Jurkat, Clone E6-1 (cell line): Measurements from ENCODE around the gene KCNJ12.
"Not testable (repeated sequence)": the region's sequence is repeated elsewhere in the genome, so short reads cannot be mapped to it uniquely, and the experiment has no call there.

Experiments
- DNase-seq: peaks from one replicate; pipeline ENCODE4 v3.0.0-alpha.2; 2011; ENCODE audit warnings: low read depth, low spot score
- H3K4me3 ChIP-seq: 2 replicates; pipeline ENCODE4 v1.5.1; 2011; ENCODE audit warnings: mild to moderate bottlenecking, low read length, control low read depth, moderate library complexity

The KCNJ12 gene

DNA sequence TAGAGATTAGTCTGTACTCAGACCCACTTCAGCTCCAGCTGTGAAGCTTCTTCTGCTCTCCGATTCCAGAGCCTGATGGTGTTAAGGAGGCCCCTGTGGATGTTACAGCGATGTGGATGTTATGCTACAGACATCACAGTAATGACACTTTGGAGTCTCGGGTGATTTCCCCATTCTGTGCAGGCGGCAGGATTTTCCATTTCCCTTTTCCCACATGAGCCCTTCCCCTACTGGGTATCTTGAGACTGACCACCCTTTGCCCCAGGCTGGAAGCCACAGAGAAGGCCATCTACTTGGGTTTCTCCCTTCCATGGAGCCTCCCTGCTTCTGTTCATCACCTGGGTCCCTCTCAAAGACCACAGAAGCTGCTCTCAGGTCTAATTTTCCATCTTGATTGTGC lies 78.3 kb downstream of the KCNJ12 start:
- H3K4me3 ChIP-seq: no peak overlapping the region
- DNase-seq: no peak

- DNase-seq: no peak
- no peak overlapping the region for H3K4me3 ChIP-seq
These were observed 79.6 kb downstream of the KCNJ12 start for GRCh38 chr17:21455761-21456160.

DNA sequence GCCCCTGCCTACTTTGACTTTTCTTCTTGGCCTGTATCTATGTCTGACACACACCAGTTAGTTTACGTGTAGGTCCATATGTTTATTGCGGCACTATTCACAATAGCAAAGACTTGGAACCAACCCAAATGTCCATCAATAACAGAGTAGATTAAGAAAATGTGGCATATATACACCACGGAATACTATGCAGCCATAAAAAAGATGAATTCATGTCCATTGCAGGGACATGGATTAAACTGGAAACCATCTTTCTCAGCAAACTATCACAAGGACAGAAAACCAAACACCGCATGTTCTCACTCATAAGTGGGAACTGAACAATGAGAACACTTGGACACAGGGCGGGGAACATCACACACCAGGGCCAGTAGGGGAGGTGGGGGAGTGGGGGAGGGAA lies 80.3 kb downstream of the KCNJ12 start:
- DNase-seq, H3K4me3 ChIP-seq: not testable (repeated sequence)

DNA sequence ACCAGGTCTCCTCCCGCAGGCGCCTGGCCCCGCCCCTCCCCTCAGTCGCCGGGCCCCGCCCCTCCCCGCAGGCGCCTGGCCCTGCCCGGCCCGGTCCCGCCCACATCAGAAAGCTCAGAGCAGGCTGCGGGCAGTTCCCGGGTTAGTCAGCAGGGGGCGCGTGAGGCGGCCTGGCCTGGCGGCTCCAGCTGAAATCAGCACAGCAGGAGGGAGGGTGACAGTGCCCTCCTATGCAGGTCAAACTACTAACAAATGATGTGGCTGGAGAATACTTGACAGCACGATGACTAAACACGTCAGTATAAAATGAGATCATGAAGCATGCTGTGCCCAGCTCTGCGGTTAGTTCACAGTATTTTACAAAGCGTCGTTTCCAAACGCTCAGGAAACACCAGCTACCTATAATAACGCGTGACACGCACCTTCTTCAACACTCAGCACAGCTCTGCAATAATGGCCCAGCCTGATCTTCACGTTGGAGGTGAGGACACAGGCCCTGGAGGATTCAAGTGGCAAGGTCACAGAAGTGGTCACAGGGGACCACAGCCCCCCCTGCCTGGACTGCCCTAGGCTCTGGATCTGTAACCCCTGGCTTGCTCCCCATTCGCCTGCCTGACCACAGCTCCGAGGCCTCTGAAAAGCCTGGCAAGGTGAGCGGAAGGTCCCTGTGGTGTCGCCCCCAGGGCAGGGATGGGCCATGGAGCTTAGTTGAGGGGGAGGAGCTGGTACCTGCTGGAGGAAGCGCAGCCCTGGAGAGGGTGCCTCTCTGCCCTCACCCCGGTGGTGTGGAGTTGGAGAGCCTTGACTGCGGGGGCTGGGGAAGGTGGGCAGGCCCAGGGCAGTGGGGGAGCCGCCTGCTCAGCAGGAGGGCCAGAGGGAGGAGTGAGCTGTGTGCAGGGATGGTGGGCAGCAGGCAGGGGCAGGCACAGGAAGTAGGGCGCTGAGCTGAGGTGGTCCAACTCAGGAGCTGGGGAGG lies 81.2 kb downstream of the KCNJ12 start:
- no peak overlapping the region for H3K4me3 ChIP-seq

GRCh38 chr17:21458054-21458453 lies 81.9 kb downstream of the KCNJ12 start:
- H3K4me3 ChIP-seq: no peak overlapping the region
- no peak for DNase-seq

More for the DNA sequence above, 81.2 kb downstream of the KCNJ12 start:
- DNase-seq: peak; percentile 55

DNA sequence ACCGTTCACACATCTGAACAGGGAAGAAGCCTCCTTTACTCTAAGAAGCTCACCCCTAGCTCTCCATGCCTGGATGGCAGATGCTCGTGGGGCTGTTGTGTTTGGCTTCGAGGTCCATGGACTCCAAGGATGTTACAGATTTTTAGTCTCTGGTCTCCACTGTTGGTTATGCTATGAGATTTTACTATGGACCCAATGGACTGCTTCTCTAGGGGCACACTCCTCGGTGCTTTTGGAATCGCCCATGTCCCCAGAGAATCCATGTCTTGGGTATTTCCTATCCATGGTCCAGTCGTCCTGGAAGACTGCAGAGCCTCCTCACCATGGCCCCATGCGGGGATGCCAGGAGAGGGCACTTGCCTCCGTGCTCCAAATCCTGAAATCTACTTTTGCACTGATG lies 83.4 kb downstream of the KCNJ12 start:
- no peak for DNase-seq
- no peak overlapping the region for H3K4me3 ChIP-seq

DNA sequence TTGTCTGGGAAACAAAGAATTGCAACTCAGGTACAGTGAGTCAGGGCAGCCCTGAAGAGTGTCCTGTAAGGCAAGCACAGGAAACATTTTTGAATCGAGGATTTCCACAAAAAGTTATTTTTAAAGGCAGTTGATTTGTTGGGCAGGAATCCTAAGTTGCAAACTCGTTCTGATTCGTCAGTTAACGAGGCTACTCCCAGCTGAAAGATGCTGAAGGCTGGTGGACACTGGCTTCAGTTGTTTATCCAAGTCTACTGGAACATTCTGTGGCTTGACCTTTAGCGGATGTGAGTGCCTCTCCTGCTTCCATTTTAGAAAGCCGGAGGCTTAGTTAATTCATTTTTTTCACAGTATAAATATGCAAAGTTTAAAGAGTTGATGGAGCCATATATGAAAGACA lies 84.2 kb downstream of the KCNJ12 start:
- H3K4me3 ChIP-seq: no peak overlapping the region
- no peak for DNase-seq

GRCh38 chr17:21462237-21462636 lies 86.1 kb downstream of the KCNJ12 start:
- H3K4me3 ChIP-seq: no peak overlapping the region
- DNase-seq: no peak

GRCh38 chr17:21463204-21463661 lies 87.1 kb downstream of the KCNJ12 start:
- H3K4me3 ChIP-seq: no peak overlapping the region
- DNase-seq: no peak

DNA sequence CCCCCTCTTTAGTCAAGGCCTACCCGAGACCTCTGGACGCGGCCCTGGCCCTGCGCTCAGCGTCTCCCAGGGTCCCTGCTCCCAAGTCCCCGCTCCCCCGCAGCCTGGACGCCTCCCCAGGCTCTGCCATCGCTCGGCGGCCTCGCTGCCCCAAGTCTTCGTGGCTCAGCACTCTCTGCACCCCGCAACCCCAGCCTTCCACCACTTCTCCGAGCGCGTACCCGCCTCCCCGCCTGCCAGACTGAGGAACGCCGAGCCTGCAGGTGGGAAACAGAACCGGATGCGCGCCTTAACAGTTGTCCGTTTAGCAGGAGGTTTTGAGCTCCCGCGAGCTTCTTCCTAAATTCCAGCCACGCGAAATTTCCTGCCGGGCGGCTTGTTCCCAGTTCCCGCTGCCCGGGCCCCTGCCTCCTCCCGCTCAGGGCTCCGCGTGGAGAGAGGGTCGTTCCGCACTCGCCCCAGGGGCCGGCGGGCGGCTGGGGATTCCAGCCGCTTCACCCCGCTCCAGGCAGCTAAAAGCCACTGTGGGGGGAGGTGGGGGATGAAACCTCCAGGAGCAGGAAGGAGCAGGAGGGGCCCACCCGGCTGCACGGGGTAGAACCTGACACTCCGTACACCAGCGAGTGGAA lies 87.7 kb downstream of the KCNJ12 start:
- H3K4me3 ChIP-seq: no peak overlapping the region
- DNase-seq: no peak

- no peak for DNase-seq
- H3K4me3 ChIP-seq: no peak overlapping the region
These were observed 88.5 kb downstream of the KCNJ12 start for GRCh38 chr17:21464611-21465021.

- DNase-seq: no peak
- no peak overlapping the region for H3K4me3 ChIP-seq
These were observed 90.4 kb downstream of the KCNJ12 start for GRCh38 chr17:21466550-21466949.

- no peak for DNase-seq
- H3K4me3 ChIP-seq: no peak overlapping the region
These were observed 91.0 kb downstream of the KCNJ12 start for GRCh38 chr17:21467196-21467595.

GRCh38 chr17:21467739-21468490 lies 91.8 kb downstream of the KCNJ12 start:
- DNase-seq: no peak
- H3K4me3 ChIP-seq: no peak overlapping the region
